GM12864 (cell line): ENCODE measurements around the gene NUP98.

ENCODE experiments used
- DNase-seq: peaks from one replicate; pipeline ENCODE4 v3.0.0-alpha.2; 2011; ENCODE audit warnings: low read depth
- H3K4me3 ChIP-seq: 2 replicates; pipeline ENCODE4 v1.5.1; 2011; ENCODE audit warnings: mild to moderate bottlenecking, low read depth, low read length, control low read depth
- CTCF ChIP-seq: IDR thresholded peaks from 2 replicates; pipeline ENCODE4 v1.5.1; 2011; ENCODE audit warnings: low read depth, mild to moderate bottlenecking, moderate library complexity, low read length, control low read depth, inconsistent platforms; ENCODE audit errors: missing control alignments

NUP98 gene

DNA sequence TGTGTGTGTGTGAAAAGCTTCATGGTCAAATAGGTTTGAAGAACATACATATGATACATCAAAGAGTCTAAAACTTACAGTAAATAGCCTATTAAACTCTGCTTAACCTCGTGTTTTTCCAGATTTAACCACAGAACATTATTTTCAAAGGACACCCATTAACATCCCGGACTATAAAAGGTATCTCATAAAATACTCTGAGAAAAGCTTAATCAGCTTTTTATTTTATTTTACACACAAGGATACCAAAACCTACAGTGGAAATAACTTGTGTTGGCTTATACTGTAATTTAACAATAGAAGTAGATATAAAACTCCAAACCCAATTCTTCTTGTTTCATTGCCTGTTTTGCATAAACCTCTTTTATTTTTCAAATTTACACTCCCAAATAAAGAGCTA, 76.4 kb downstream of the NUP98 start:
- no peak overlapping the region for H3K4me3 ChIP-seq
- no peak for DNase-seq
- no peak for TF ChIP-seq CTCF

DNA sequence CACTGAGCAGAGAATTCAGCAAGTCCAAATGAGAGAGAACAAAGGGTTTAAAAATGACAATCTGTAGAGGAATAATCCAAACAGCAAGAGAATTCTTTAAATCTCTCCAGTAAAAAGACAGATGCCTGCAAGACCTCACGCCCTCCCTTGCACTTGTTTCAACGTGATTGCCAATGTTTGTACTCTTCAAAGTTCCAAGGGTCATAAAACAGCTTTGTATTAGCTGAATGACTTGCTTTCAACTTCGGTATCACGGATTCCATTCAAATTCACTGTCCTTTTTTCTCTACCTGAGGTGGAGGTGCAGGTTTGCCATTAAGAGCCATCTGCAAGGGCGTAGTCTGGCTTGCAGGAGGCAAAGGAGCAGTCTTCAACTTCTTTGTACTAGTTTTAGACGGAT, 85.1 kb downstream of the NUP98 start:
- TF ChIP-seq CTCF, result no peak
- H3K4me3 ChIP-seq, result no peak overlapping the region
- no peak for DNase-seq

- no peak for DNase-seq
- H3K4me3 ChIP-seq, result no peak overlapping the region
- TF ChIP-seq CTCF, result no peak
Measured at GRCh38 chr11:3710485-3711259, 86.7 kb downstream of the NUP98 start.

DNA sequence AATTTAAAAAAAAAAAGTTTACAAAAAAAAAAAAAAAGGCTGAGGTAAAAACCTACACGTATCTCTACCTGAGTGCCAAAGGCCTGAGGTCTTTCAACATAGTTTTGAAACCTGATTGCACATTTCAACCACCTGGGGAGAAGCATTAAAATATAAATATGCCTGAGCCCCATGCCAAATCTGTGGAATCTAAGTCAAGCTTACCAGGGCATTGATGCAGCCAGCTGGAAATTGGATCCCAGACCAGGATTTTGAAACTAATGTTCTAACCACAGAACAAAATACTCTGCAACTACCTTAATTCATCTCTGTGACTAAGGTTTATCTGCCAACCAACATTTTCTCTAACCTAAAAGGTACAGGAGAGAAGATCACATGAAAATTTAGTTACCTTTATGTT, 87.4 kb downstream of the NUP98 start:
- no peak for DNase-seq
- no peak for TF ChIP-seq CTCF
- no peak overlapping the region for H3K4me3 ChIP-seq

DNA sequence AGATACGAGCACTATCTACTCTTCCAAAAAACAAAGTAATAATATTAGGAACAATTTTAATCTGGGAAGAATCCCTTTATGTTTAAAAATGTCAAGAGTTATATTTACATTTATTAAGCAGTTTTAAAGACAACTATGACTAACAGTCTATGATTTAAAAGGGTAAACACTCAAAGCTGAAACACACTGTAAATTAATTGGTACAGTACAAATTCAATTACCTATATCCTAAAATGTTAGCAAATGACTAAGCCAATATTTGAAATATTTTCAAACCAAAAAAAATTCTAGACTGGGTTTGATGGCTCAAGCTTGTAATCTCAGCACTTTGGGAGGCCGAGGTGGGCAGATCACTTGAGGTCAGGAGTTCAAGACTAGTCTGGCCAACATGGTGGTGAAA, 90.2 kb downstream of the NUP98 start:
- no peak overlapping the region for H3K4me3 ChIP-seq
- no peak for TF ChIP-seq CTCF
- no peak for DNase-seq

DNA sequence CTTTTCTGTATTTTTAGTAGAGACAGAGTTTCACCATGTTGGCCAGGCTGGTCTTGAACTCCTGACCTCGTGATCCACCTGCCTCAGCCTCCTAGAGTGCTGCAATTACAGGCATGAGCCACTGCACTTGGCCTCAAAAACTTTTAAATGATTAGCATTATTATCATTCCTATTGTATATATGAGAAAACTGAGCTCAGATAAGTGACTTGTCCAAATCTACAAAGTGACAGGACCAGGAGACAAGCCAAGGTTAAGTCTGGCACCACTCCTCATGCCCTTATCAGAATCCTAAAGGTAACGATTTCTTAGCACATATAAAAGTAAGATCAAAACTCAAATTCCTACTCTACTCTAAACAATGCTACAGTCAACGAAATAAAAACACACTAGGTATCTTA, 94.0 kb downstream of the NUP98 start:
- H3K4me3 ChIP-seq, result no peak overlapping the region
- no peak for TF ChIP-seq CTCF
- DNase-seq, result no peak

GRCh38 chr11:3700910-3701309, 96.4 kb downstream of the NUP98 start:
- no peak for DNase-seq
- H3K4me3 ChIP-seq, result no peak overlapping the region
- TF ChIP-seq CTCF, result no peak
